Activated T-helper 2 cell treated with anti-CD3 and anti-CD28 coated beads, Interferon-gamma antibody, Interleukin-2, Interleukin-4, amounts not matched to agents 10 μg/mL and 5 μg/mL and 100 μg/mL, durations not matched to agents 14 hours and 24 hours and 36 hours (primary cell): ENCODE results near the gene DARS1. TPM values are rescaled to one million over a fixed set of nuclear protein-coding genes. Genes with fewer than 3 reads are reported as not detected.
A peak's percentile ranks its signal among the peaks of the same experiment; 100 is the strongest.
"Not testable (repeated sequence)": the region's sequence is repeated elsewhere in the genome, so short reads cannot be mapped to it uniquely, and the experiment has no call there.

ENCODE experiments used
- DNase-seq: peaks from one replicate; pipeline ENCODE4 v3.0.0; 2021; ENCODE audit warnings: low spot score
- H3K27ac Mint-ChIP-seq: one replicate; pipeline ENCODE4 v1.8.0; 2021; ENCODE audit warnings: mixed read lengths
- H3K27me3 Mint-ChIP-seq: one replicate; pipeline ENCODE4 v1.8.0; 2021; ENCODE audit warnings: low read depth, mixed read lengths
- H3K36me3 Mint-ChIP-seq: one replicate; pipeline ENCODE4 v1.8.0; 2021; ENCODE audit warnings: low read depth, mixed read lengths
- H3K4me1 Mint-ChIP-seq: one replicate; pipeline ENCODE4 v1.8.0; 2021; ENCODE audit warnings: low read depth, mixed read lengths
- H3K4me3 Mint-ChIP-seq: one replicate; pipeline ENCODE4 v1.8.0; 2021; ENCODE audit warnings: low read depth, mild to moderate bottlenecking, moderate library complexity, mixed read lengths
- H3K9me3 Mint-ChIP-seq: one replicate; pipeline ENCODE4 v1.8.0; 2021; ENCODE audit warnings: mixed read lengths
- intact Hi-C: fragments of 100-400 bp; cut with micrococcal nuclease; formaldehyde crosslinking; loops from one replicate; pipeline ENCODE4 v1.15.1; 2023
- total RNA-seq: library from RNA; stranded (reverse); gene quantifications from 2 replicates; pipeline ENCODE4 v1.2.3, GENCODE V29; 2022

Gene DARS1
- total RNA-seq, 1 donor from 2014 or later, result 183 TPM

DNA sequence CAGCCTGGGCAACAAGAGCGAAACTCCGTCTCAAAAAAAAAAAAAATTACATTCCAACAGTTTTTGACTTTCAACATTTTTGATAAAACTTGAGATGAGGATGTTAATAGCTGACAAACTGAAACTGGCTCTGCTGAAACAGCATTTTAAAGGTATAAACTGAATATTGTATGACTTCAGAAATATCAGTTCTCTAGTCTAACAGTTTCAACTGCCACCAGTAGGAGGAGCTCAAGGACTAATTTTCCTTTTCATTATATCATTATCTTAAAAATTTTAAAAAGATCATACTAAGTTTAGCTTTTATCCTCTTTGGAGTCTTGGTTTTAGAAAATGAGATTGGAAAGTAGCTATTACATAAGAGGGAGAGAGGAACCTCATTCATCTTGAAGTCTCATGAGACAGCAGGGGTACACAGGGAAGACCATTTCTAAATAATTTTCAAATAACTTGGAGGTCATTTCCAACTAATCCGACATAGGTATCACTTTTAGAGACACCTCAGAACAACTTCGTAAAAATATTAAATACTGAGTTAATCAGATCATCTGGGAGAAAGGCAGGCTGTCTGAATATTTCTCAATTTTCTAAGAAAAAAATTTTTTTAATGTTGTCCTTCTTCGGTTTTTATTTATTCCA is 71.6 kb downstream of the DARS1 start:
- H3K27ac Mint-ChIP-seq, result peak overlapping the region; percentile 76
- no peaks in the 10 kb centered on the region for H3K27me3 Mint-ChIP-seq
- peaks cover 46% of the 10 kb centered on the region for H3K36me3 Mint-ChIP-seq
- intact Hi-C loops, result loop anchor here (1.0 kb wide), 4 partner anchors 204 to 509 kb away; partner anchors contain the start of gene CXCR4
- H3K4me1 Mint-ChIP-seq, result peaks cover 14% of the 10 kb centered on the region
- no peak for DNase-seq
- H3K9me3 Mint-ChIP-seq, result no peaks in the 10 kb centered on the region
- no peak overlapping the region for H3K4me3 Mint-ChIP-seq

GRCh38 chr2:135909976-135910375 is 75.5 kb downstream of the DARS1 start:
- H3K4me3 Mint-ChIP-seq, result no peak overlapping the region
- peaks cover 73% of the 10 kb centered on the region for H3K36me3 Mint-ChIP-seq
- H3K27ac Mint-ChIP-seq, result peak overlapping the region; percentile 39
- no peak for DNase-seq
- no peaks in the 10 kb centered on the region for H3K9me3 Mint-ChIP-seq
- no peaks in the 10 kb centered on the region for H3K27me3 Mint-ChIP-seq
- intact Hi-C loops, result no loop called here
- peaks cover 8% of the 10 kb centered on the region for H3K4me1 Mint-ChIP-seq

GRCh38 chr2:135905679-135906078 is 79.7 kb downstream of the DARS1 start:
- Mint-ChIP-seq H3K4me1 (peaks cover 5% of the 10 kb centered on the region), H3K4me3 (no peak overlapping the region), H3K27me3 (no peaks in the 10 kb centered on the region), H3K36me3 (peaks cover 75% of the 10 kb centered on the region), H3K9me3 (no peaks in the 10 kb centered on the region), H3K27ac (no peak overlapping the region)
- no peak for DNase-seq
- intact Hi-C loops, result no loop called here

DNA sequence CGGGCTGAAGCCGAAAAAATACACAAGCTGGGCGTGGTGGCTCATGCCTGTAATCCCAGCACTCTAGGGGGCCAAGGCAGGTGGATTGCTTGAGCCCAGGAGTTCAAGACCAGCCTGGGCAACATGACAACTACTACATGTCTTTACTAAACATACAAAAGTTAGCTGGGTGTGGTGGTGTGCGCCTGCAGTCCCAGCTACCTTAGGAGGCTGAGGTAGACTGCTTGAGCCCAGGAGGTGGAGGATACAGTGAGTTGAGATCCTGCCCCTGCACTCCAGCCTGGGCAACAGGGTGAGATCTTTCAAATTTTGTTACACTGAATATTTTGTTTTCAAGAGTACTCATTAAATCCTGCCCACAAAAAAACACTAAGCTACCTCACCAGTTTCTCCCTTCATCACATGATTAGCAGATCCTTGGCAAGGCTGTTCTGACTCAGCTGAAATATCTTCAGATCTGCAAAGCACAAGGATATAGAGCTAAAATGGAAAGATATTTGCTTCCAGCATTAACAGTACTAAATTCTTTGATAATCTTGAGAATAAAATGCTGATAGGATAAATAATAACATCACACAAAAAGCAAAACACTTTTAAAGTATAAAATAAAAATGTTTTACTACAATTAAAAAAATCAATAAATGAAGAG is 81.0 kb downstream of the DARS1 start:
- no peak overlapping the region for H3K4me3 Mint-ChIP-seq
- no peak for DNase-seq
- peaks cover 64% of the 10 kb centered on the region for H3K36me3 Mint-ChIP-seq
- intact Hi-C loops, result no loop called here
- no peak overlapping the region for H3K27ac Mint-ChIP-seq
- no peaks in the 10 kb centered on the region for H3K9me3 Mint-ChIP-seq
- H3K4me1 Mint-ChIP-seq, result no peaks in the 10 kb centered on the region
- no peaks in the 10 kb centered on the region for H3K27me3 Mint-ChIP-seq

DNA sequence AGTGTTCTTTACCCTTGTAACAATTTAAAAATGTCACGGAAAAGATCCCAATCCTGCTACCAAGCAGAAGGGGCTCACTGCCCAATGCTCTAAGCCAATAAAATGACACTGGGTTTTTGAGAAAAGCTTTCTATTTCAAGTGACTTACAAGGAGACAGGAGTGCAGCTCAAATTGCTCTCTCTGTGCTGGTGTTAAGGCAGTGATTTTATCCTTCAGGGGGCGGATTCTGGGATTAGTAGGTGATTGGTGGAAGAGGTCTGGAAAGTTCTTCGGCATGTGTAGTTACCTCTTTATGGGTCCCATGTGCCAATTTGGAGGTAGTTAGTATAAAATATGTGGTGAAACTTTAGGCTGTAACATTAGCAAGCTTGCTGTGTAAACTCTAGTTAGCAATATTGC is 81.8 kb downstream of the DARS1 start:
- H3K4me3 Mint-ChIP-seq, result no peak overlapping the region
- peaks cover 62% of the 10 kb centered on the region for H3K36me3 Mint-ChIP-seq
- intact Hi-C loops, result no loop called here
- H3K27me3 Mint-ChIP-seq, result no peaks in the 10 kb centered on the region
- H3K27ac Mint-ChIP-seq, result no peak overlapping the region
- H3K9me3 Mint-ChIP-seq, result no peaks in the 10 kb centered on the region
- no peaks in the 10 kb centered on the region for H3K4me1 Mint-ChIP-seq
- DNase-seq, result no peak

GRCh38 chr2:135899567-135899966 is 85.9 kb downstream of the DARS1 start:
- DNase-seq, result no peak
- no peaks in the 10 kb centered on the region for H3K27me3 Mint-ChIP-seq
- intact Hi-C loops, result no loop called here
- H3K4me3 Mint-ChIP-seq, result no peak overlapping the region
- H3K9me3 Mint-ChIP-seq, result no peaks in the 10 kb centered on the region
- H3K36me3 Mint-ChIP-seq, result peaks cover 35% of the 10 kb centered on the region
- no peaks in the 10 kb centered on the region for H3K4me1 Mint-ChIP-seq
- no peak overlapping the region for H3K27ac Mint-ChIP-seq

DNA sequence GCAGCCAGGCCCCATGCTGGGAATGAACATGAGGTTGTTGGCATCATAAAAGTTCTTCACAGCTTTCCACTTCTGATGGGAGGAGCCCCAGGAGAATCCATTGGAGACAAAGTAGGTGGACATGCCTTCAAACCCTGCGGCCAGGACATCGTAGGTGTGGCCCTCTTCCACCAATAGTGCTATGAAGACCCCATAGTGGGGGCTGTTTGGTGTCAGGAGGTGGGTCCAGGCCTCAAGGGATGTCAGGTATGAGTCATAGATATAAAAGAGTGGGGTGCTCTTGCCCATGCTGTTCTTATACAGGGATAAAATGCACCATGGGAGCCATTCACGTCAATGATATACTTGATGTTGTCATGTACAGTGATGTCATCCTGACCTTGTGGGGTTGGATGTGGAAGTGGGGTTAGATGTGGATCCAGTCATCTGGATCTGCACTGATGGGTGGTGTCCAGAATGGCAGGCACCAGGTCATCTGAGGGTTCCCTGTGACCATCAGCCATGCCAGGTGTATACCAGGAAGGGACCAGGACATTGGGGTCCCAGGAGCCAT is 87.1 kb downstream of the DARS1 start:
- no peak for DNase-seq
- no peak overlapping the region for H3K4me3 Mint-ChIP-seq
- H3K9me3 Mint-ChIP-seq, result no peaks in the 10 kb centered on the region
- peaks cover 24% of the 10 kb centered on the region for H3K36me3 Mint-ChIP-seq
- H3K27ac Mint-ChIP-seq, result no peak overlapping the region
- no peaks in the 10 kb centered on the region for H3K27me3 Mint-ChIP-seq
- no peaks in the 10 kb centered on the region for H3K4me1 Mint-ChIP-seq
- intact Hi-C loops, result no loop called here

DNA sequence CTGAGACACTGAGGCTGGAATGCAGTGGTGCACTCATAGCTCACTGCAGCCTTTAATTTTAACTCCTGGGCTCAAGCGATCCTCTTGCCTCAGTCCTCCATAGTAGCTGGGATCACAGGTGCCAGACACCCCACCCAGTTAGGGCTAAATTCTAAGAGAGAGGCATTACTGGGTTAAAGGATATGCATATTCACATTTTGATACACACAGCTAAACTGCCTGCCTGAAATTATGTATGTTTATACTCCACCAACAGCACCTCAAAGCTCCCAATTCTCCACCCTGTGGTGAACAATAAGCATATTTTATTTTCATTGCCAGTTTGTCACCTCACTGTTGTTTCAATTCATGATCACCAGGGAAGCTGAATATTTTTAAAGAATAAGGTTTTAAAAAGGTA is 90.5 kb downstream of the DARS1 start:
- peaks cover 12% of the 10 kb centered on the region for H3K36me3 Mint-ChIP-seq

GRCh38 chr2:135893374-135893794 is 92.0 kb downstream of the DARS1 start:
- intact Hi-C loops, result no loop called here
- Mint-ChIP-seq H3K4me3 (no peak overlapping the region), H3K9me3 (peaks cover 7% of the 10 kb centered on the region), H3K27me3 (no peaks in the 10 kb centered on the region), H3K27ac (no peak overlapping the region), H3K4me1 (no peaks in the 10 kb centered on the region), H3K36me3 (peaks cover 4% of the 10 kb centered on the region)
- DNase-seq, result no peak

More for the DNA sequence above, 90.5 kb downstream of the DARS1 start:
- Mint-ChIP-seq H3K4me1 (no peaks in the 10 kb centered on the region), H3K9me3 (no peaks in the 10 kb centered on the region), H3K27ac (no peak overlapping the region), H3K4me3 (no peak overlapping the region), H3K27me3 (no peaks in the 10 kb centered on the region)
- no peak for DNase-seq
- intact Hi-C loops, result no loop called here

- no peaks in the 10 kb centered on the region for H3K27me3 Mint-ChIP-seq
- peaks cover 7% of the 10 kb centered on the region for H3K9me3 Mint-ChIP-seq
- no peaks in the 10 kb centered on the region for H3K4me1 Mint-ChIP-seq
- DNase-seq, result no peak
- H3K36me3 Mint-ChIP-seq, result peaks cover 4% of the 10 kb centered on the region
- H3K4me3 Mint-ChIP-seq, result no peak overlapping the region
- intact Hi-C loops, result no loop called here
- no peak overlapping the region for H3K27ac Mint-ChIP-seq
Measured at GRCh38 chr2:135890835-135891234, 94.6 kb downstream of the DARS1 start.

- Mint-ChIP-seq H3K36me3 (peaks cover 4% of the 10 kb centered on the region), H3K4me3 (no peak overlapping the region), H3K27ac (no peak overlapping the region), H3K4me1 (no peaks in the 10 kb centered on the region), H3K27me3 (peaks cover 5% of the 10 kb centered on the region), H3K9me3 (peaks cover 7% of the 10 kb centered on the region)
- DNase-seq, result no peak
- intact Hi-C loops, result no loop called here
Measured at GRCh38 chr2:135890149-135890548, 95.3 kb downstream of the DARS1 start.

DNA sequence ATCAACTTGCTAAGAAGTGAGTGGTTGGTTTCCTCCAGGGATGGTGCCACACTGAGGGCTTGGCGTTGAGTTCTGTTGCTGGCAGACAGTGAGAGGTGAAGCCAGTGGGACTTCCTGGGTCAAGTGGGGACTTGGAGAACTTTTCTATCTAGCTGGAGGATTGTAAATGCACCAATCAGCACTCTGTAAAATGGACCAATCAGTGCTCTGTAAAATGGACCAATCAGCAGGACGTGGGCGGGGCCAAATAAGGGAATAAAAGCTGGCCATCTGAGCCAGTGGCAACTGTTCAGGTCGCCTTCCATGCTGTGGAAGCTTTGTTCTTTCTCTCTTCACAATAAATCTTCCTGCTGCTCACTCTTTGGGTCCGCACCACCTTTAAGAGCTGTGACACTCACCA is 96.8 kb downstream of the DARS1 start:
- H3K27ac Mint-ChIP-seq, DNase-seq, H3K9me3 Mint-ChIP-seq, intact Hi-C loops, H3K4me1 Mint-ChIP-seq, H3K27me3 Mint-ChIP-seq, H3K4me3 Mint-ChIP-seq, H3K36me3 Mint-ChIP-seq: not testable (repeated sequence)

DNA sequence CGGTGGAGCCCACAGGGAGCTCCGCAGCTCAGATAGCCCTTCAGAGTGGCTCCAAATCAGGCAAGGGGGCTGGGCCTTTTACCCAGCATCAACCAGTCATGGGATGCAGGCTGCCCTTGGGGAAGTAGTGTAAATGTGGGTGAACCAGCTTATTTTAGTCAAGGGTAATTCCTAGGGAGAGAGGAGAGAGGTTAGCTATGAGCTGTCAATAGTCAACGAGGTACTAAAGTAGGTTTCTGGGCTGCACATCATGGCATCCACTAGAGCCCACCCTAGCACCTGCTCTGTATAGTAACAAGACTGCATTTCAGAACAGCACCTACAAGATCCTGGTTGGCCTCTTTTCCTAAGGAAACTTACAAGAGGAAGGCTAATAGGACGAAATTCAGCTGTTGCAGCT is 99.7 kb downstream of the DARS1 start:
- H3K36me3 Mint-ChIP-seq, result peaks cover 4% of the 10 kb centered on the region
- intact Hi-C loops, result no loop called here
- DNase-seq, result no peak
- peaks cover 7% of the 10 kb centered on the region for H3K9me3 Mint-ChIP-seq
- H3K27me3 Mint-ChIP-seq, result peaks cover 5% of the 10 kb centered on the region
- H3K4me3 Mint-ChIP-seq, result no peak overlapping the region
- no peaks in the 10 kb centered on the region for H3K4me1 Mint-ChIP-seq
- H3K27ac Mint-ChIP-seq, result no peak overlapping the region
